Upper lobe of right lung (tissue), 1 donor: Measurements from ENCODE around the gene PIGX. TPM values are rescaled to one million over a fixed set of nuclear protein-coding genes. Genes with fewer than 3 reads are reported as not detected.

Experiments used
- ATAC-seq: fragments of 200-7000 bp; cut with Tn5 transposase; one replicate; pipeline ENCODE4 v1.9.1; 2020; ENCODE audit warnings: mild to moderate bottlenecking, moderate library complexity
- DNase-seq: peaks from one replicate; pipeline ENCODE4 v3.0.0-alpha.2; 2020
- H3K27ac ChIP-seq: fragments of 200-600 bp; one replicate; pipeline ENCODE4 v1.8.0; 2022
- H3K27me3 ChIP-seq: fragments of 200-600 bp; one replicate; pipeline ENCODE4 v1.8.0; 2022; ENCODE audit warnings: mild to moderate bottlenecking
- H3K36me3 ChIP-seq: fragments of 200-600 bp; one replicate; pipeline ENCODE4 v1.8.0; 2022
- H3K4me1 ChIP-seq: fragments of 200-600 bp; one replicate; pipeline ENCODE4 v1.8.0; 2022
- H3K4me3 ChIP-seq: fragments of 200-600 bp; one replicate; pipeline ENCODE4 v1.8.0; 2022; ENCODE audit warnings: mild to moderate bottlenecking
- H3K9me3 ChIP-seq: fragments of 200-600 bp; one replicate; pipeline ENCODE4 v1.8.0; 2022
- CTCF ChIP-seq: fragments of 200-600 bp; IDR thresholded peaks from one replicate; pipeline ENCODE4 v1.8.0; 2022; ENCODE audit warnings: antibody characterized with exemption
- intact Hi-C: fragments of 100-400 bp; cut with DNase I; formaldehyde crosslinking; loops from one replicate; pipeline ENCODE4 v1.11.0; 2022
- total RNA-seq: library from RNA; stranded (reverse); fragmentation: NEBNext Ultra II Directional; extraction: Animal tissue kit (Norgen Biotek cat#: 25700); gene quantifications from one replicate; pipeline ENCODE4 v1.2.1, GENCODE V29; 2021
- donor health status: DM: no; HTN: yes; CAD: no; lungs with severe emphysema.

The PIGX gene
- total RNA-seq, 1 donor from 2014 or later: 17.4 TPM

- peaks cover 16% of the 10 kb centered on the region for H3K36me3 ChIP-seq
- H3K27ac ChIP-seq: no peak overlapping the region
- intact Hi-C loops: no loop called here
- ATAC-seq (no peak), DNase-seq (no peak)
- H3K27me3 ChIP-seq: no peaks in the 10 kb centered on the region
- H3K4me1 ChIP-seq: no peaks in the 10 kb centered on the region
- no peak overlapping the region for H3K4me3 ChIP-seq
- no peak for TF ChIP-seq CTCF
- no peaks in the 10 kb centered on the region for H3K9me3 ChIP-seq
Observed at GRCh38 chr3:196721097-196721496, 8.9 kb downstream of the PIGX start.

- DNase-seq (no peak), ATAC-seq (peak; percentile 25)
- intact Hi-C loops: no loop called here
Observed at GRCh38 chr3:196726788-196727675, 14.9 kb downstream of the PIGX start.

GRCh38 chr3:196735751-196736150, 23.6 kb downstream of the PIGX start:
- no peak for ATAC-seq
- TF ChIP-seq CTCF: no peak
- intact Hi-C loops: no loop called here
- DNase-seq: no peak
- Histone ChIP-seq H3K4me1 (peaks cover 4% of the 10 kb centered on the region), H3K9me3 (no peaks in the 10 kb centered on the region), H3K36me3 (peaks cover 12% of the 10 kb centered on the region), H3K4me3 (no peak overlapping the region), H3K27ac (no peak overlapping the region), H3K27me3 (no peaks in the 10 kb centered on the region)

More at GRCh38 chr3:196726788-196727675, 14.9 kb downstream of the PIGX start:
- H3K9me3 ChIP-seq: no peaks in the 10 kb centered on the region
- H3K36me3 ChIP-seq: peaks cover 20% of the 10 kb centered on the region
- no peak overlapping the region for H3K4me3 ChIP-seq
- H3K4me1 ChIP-seq: no peaks in the 10 kb centered on the region
- TF ChIP-seq CTCF: no peak
- no peak overlapping the region for H3K27ac ChIP-seq
- no peaks in the 10 kb centered on the region for H3K27me3 ChIP-seq

GRCh38 chr3:196736670-196737374, 24.6 kb downstream of the PIGX start:
- no peak overlapping the region for H3K27ac ChIP-seq
- peaks cover 8% of the 10 kb centered on the region for H3K36me3 ChIP-seq
- no peak overlapping the region for H3K4me3 ChIP-seq
- H3K4me1 ChIP-seq: peaks cover 11% of the 10 kb centered on the region
- TF ChIP-seq CTCF: no peak
- H3K27me3 ChIP-seq: no peaks in the 10 kb centered on the region
- intact Hi-C loops: no loop called here
- no peak for ATAC-seq
- H3K9me3 ChIP-seq: no peaks in the 10 kb centered on the region
- DNase-seq: no peak

- DNase-seq (no peak), ATAC-seq (no peak)
- Histone ChIP-seq H3K27me3 (no peaks in the 10 kb centered on the region), H3K36me3 (peaks cover 8% of the 10 kb centered on the region), H3K9me3 (no peaks in the 10 kb centered on the region), H3K4me3 (no peak overlapping the region), H3K27ac (no peak overlapping the region), H3K4me1 (peaks cover 17% of the 10 kb centered on the region)
- intact Hi-C loops: no loop called here
- TF ChIP-seq CTCF: no peak
Observed at GRCh38 chr3:196737655-196738054, 25.5 kb downstream of the PIGX start.
